Mammary epithelial cell (primary cell): ENCODE measurements around the gene GRID2.

Source experiments
- EZH2 ChIP-seq: IDR thresholded peaks from 2 replicates; pipeline ENCODE4 v1.6.1; 2012; ENCODE audit warnings: low read length, inconsistent platforms, borderline replicate concordance
- TF ChIP-seq, protein P1 (sequence below), 2 donors: IDR thresholded peaks in 1 of 2; conservative IDR thresholded peaks in 1 of 2; 2 replicates each; pipeline ENCODE4 v1.5.1; 2011 to 2012; ENCODE audit warnings: inconsistent platforms in 2 of 2, low read length in 2 of 2, mild to moderate bottlenecking in 2 of 2, control low read depth in 1 of 2, low read depth in 1 of 2; ENCODE audit not compliant: insufficient read depth in 1 of 2; ENCODE audit errors: extremely low read depth in 1 of 2

DNA sequence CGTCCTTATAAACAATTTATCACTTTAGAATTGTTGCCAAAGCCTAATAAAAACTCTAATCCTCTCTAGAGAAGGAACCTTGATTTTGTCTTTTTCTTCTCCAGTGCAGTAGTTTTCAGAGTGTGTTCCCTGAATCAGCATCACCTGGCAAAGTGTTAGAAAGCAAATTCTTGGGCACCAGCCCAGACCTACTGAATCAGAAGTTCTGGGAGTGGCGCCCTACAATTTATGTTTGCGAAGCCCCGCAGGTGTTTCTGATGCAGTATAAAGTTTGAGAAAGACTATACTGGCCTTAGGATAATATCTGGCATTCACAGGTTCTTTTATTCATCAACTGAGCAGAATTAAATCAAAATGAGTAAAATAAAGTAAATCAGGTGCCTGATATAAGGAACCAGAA, 879.0 kb downstream of the GRID2 start:
- TF ChIP-seq, protein P1, sequence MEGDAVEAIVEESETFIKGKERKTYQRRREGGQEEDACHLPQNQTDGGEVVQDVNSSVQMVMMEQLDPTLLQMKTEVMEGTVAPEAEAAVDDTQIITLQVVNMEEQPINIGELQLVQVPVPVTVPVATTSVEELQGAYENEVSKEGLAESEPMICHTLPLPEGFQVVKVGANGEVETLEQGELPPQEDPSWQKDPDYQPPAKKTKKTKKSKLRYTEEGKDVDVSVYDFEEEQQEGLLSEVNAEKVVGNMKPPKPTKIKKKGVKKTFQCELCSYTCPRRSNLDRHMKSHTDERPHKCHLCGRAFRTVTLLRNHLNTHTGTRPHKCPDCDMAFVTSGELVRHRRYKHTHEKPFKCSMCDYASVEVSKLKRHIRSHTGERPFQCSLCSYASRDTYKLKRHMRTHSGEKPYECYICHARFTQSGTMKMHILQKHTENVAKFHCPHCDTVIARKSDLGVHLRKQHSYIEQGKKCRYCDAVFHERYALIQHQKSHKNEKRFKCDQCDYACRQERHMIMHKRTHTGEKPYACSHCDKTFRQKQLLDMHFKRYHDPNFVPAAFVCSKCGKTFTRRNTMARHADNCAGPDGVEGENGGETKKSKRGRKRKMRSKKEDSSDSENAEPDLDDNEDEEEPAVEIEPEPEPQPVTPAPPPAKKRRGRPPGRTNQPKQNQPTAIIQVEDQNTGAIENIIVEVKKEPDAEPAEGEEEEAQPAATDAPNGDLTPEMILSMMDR (conservative IDR thresholded peaks at IDR 0.05 in 1 of 2, IDR thresholded peaks at IDR 0.05 in 1 of 2; ENCODE audit: extremely low read depth in 1 of 2, insufficient read depth in 1 of 2, low read depth in 1 of 2, low read length in 2 of 2), result no peak
- TF ChIP-seq EZH2, result no peak
